Pulmonary artery endothelial cell (primary cell): ENCODE data around the gene CDK4. TPM values are rescaled to one million over a fixed set of nuclear protein-coding genes. Genes with fewer than 3 reads are reported as not detected.
A peak's percentile ranks its signal among the peaks of the same experiment; 100 is the strongest.
"Not testable (repeated sequence)": the region's sequence is repeated elsewhere in the genome, so short reads cannot be mapped to it uniquely, and the experiment has no call there.

Experiments used
- DNase-seq: peaks from one replicate; pipeline ENCODE4 v3.0.0-alpha.2; 2011; ENCODE audit warnings: low read depth, low spot score
- total RNA-seq: library from RNA; depleted of rRNA; stranded (reverse); fragments of >200 nt; gene quantifications from 2 replicates; pipeline ENCODE4 v1.2.3, GENCODE V29; 2014

The CDK4 gene
- 139 and 181 TPM in 2 replicates for total RNA-seq

DNA sequence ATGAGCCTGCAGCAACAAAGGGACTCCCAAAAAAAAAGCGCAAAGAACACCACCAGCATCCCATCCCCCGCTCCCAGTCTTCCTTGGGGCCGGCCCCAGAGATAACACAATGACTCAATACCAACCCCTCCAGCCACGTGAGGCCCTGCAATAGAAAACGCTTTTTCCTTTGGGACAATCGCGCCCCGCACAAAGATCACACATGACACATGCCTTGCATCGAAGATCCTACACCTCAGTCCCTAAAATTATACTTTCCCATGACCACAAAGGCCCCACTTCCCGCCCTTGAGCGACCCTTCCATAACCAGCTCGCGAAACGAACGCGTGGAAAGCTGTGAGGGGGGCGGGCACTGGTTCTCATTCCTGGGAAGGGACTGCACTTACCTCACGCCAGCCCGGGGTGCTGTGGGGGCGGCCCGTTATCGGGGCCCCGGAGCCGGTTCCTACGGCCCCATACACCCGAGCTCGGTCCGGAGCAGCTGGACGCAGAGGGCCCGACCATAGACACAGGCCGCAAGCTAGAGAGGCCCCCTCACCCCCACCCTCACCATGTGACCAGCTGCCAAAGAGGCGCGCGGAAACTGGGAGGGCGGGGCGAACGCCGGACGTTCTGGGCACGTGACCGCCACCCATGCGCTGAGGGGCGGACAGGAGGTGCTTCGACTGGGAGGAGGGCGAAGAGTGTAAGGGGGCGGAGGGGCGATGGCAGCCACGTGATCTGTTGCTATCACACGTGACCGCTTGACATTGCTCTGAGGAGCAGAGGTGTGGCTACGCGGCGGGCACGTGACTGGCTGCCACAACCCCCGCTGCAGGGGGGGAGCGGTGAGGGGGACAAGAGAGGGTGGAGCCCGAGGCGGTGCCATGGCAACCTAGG lies at the start of gene CDK4:
TSS of gene CDK4 (minus strand) at position 523 of the 880 bp plus-strand sequence. CDS start 593 bp downstream, outside the sequence.
- peak; percentile 99 for DNase-seq

DNA sequence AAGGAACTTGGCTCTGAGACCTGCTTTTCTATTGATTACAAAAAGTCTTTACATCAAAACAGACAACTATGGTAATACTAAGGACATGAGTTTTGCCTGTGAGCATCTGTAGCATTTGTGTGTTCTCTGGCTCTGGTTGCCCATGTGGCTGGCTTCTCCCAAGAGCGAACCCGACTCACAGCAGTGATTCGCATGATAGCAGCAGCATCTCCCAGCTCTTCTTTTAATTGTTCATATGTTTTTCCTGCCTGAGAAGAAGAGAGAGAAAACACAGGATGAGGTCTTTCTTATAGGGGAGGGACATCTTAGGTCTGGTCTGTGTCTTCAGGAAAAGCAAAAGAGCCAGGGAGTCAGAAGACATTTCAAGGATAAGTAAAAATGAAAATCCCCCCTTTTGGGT lies 48.9 kb upstream of the CDK4 start:
- DNase-seq = no peak

- DNase-seq = no peak
Observed at GRCh38 chr12:57797933-57798332, 45.8 kb upstream of the CDK4 start.

GRCh38 chr12:57796996-57797395 lies 44.9 kb upstream of the CDK4 start:
- no peak for DNase-seq

- no peak for DNase-seq
Observed at GRCh38 chr12:57795354-57795753, 43.2 kb upstream of the CDK4 start.

GRCh38 chr12:57793920-57794319 lies 41.8 kb upstream of the CDK4 start:
- no peak for DNase-seq

DNA sequence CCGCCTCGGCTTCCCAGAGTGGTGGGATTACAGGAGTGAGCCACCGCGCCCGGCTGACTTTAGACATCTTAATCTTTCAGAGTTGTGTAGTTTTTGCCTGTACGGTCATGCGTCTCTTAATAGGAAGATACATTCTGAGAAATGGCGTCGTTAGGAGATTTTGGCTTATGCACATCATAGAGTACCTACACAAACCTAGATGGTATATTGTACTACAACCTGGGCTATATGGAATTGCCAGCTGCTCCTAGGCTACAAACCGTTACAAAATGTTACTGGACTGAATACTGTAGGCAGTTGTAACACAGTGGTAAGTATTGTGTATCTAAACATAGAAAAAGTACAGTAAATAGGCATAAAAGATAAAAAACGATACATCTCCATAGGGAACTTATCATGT lies 31.8 kb upstream of the CDK4 start:
- DNase-seq = no peak

DNA sequence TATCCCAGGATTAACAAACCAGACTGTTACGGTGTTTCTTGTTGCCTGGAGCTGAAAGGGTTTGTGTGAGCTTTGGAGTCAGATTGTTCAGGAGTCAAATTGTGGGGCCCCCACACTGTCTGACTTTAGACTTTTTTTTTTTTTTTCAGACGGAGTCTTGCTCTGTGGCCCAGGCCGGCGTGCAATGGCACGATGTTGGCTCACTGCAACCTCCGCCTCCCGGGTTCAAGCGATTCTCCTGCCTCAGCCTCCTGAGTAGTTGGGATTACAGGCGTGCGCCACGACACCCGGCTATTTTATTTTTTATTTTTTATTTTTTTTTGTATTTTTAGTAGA lies 31.3 kb upstream of the CDK4 start:
- DNase-seq = no peak

- peak; percentile 84 for DNase-seq
Observed at GRCh38 chr12:57782608-57783465, 30.7 kb upstream of the CDK4 start, which contains the start of gene TSFM. Gene TSFM, plus strand, starts transcription at chr12:57782787. Its CDS starts 15 bp downstream, at chr12:57782802.

- DNase-seq = no peak
Observed at GRCh38 chr12:57782243-57782607, 30.1 kb upstream of the CDK4 start.

DNA sequence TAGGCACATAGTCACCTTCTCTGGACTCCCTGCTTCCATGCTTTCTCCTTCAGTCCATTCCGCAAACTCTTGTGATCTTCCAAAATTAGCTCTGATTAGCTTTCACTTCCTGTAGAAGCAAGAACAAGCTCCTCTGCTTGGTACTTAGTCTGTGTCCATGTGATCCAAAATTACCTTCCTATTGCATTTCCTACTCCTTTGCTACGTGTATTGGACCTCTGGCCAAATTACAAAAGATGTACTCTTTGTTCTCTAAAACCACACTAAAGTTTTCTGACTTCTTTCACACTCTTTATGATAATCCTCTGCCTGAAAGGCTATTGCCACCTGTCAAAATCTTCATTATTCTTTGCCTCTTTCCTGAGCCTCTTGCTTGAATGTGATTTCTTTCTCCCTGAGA lies 29.7 kb upstream of the CDK4 start:
- no peak for DNase-seq

- DNase-seq = no peak
Observed at GRCh38 chr12:57781244-57781643, 29.1 kb upstream of the CDK4 start.

DNA sequence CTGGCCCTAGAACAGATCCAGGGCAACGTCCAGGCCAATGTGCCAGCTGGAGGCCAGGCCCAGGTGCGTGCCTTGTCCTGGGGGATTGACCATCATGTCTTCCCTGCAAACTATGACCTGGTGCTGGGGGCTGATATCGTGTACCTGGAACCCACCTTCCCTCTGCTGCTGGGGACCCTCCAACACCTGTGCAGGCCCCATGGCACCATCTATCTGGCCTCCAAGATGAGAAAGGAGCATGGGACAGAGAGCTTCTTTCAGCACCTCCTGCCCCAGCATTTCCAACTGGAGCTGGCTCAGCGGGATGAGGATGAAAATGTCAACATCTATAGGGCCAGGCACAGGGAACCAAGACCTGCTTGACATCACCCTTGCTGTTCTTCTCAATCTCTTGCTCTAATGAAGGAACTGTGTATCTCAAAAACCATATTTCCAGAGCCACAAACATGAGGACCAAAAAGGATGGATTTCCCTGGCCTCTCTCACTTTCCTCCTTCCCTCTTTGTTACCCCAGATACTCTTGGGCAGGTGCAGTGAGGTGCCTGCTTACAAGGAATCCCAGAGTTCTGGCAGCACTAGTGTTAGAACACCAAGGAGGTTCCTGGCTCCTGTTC lies 28.3 kb upstream of the CDK4 start:
- DNase-seq = no peak

- DNase-seq = no peak
Observed at GRCh38 chr12:57779736-57780135, 27.6 kb upstream of the CDK4 start.

- DNase-seq = no peak
Observed at GRCh38 chr12:57777911-57778310, 25.8 kb upstream of the CDK4 start.

- no peak for DNase-seq
Observed at GRCh38 chr12:57777367-57777766, 25.3 kb upstream of the CDK4 start.

GRCh38 chr12:57776247-57776587 lies 24.1 kb upstream of the CDK4 start:
- no peak for DNase-seq

DNA sequence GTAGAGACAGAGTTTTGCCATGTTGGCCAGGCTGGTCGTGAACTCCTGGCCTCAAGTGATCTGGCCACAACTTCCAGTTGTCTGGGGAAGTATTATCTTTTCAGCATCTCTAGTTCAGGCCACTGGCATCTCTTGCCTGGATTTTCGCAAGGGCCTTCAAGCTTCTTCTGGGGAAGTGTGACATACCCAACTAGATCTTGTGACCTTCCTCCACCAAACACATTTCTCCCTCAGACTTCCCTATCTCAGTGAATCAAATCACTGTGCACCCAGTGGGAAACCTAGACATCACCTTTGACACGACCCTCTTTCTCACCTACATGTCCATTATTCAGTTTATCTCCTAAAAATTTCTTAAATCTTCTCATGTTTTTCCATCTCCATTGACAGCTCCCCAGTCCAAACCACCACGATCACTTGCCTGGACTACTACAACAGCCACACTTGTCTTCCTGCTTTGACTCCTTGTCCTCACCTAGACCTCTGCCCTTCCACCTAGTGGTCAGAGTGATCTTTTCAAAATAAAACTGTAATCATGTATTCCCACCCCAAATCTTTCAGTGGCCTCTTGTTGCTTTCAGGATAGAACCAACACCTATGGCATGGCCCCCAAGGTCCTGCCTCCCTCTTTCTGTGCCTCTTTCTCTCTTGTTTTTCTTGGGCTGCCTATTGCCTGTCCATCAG lies 23.6 kb upstream of the CDK4 start:
- no peak for DNase-seq

- DNase-seq = no peak
Observed at GRCh38 chr12:57775044-57775443, 22.9 kb upstream of the CDK4 start.

GRCh38 chr12:57774634-57775033 lies 22.5 kb upstream of the CDK4 start:
- DNase-seq = not testable (repeated sequence)
